Dedifferentiated amniotic fluid mesenchymal stem cell (primary cell): ENCODE measurements around the gene FAM124A.

Source experiments
- DNase-seq: peaks from one replicate; pipeline ENCODE4 v3.0.0-alpha.2; 2016; ENCODE audit errors: extremely low spot score

FAM124A gene

GRCh38 chr13:51241720-51242119 lies 19.5 kb downstream of the FAM124A start:
- DNase-seq: no peak

- no peak for DNase-seq
Measured at GRCh38 chr13:51243227-51243626, 21.0 kb downstream of the FAM124A start.

DNA sequence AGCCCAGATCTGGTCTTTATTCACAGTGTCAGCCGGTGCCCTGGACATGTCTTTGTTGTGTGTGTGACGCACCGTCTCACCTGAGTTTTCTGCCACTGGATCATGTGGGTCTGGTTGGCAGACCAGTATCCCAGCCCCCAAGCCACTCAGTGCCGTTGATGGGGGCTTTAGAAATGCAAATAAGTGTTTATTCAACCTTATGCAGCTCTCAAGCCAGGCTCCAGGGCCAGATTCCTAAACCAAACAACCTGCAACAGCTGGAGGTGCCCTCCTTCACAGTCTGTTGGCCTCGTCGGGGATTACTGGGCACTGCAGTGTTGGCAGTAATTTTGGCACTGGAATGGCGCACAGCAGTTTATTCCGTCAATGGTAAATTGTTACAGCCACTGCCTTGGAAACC lies 21.6 kb downstream of the FAM124A start:
- DNase-seq: no peak

- no peak for DNase-seq
Measured at GRCh38 chr13:51244637-51245405, 22.6 kb downstream of the FAM124A start.

DNA sequence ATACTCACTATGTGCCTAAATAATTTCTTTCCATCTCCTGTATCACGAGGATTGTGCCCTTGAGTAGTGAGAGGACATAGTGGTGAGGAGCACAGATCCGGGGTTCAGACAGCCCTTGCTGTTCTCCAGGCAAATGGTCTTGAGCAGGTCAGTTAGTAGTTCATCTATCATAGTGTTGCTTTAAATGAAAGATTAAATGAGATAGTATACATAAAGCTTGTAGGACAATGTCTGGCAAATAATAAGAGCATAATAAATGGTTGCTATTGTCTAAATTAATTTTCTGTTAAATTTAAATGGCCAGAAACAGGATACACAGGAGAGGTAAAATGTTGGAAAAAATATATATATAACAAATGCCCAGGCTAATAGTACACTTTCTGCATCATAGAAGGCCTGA lies 23.4 kb downstream of the FAM124A start:
- no peak for DNase-seq

GRCh38 chr13:51246025-51246417 lies 23.8 kb downstream of the FAM124A start:
- DNase-seq: no peak

DNA sequence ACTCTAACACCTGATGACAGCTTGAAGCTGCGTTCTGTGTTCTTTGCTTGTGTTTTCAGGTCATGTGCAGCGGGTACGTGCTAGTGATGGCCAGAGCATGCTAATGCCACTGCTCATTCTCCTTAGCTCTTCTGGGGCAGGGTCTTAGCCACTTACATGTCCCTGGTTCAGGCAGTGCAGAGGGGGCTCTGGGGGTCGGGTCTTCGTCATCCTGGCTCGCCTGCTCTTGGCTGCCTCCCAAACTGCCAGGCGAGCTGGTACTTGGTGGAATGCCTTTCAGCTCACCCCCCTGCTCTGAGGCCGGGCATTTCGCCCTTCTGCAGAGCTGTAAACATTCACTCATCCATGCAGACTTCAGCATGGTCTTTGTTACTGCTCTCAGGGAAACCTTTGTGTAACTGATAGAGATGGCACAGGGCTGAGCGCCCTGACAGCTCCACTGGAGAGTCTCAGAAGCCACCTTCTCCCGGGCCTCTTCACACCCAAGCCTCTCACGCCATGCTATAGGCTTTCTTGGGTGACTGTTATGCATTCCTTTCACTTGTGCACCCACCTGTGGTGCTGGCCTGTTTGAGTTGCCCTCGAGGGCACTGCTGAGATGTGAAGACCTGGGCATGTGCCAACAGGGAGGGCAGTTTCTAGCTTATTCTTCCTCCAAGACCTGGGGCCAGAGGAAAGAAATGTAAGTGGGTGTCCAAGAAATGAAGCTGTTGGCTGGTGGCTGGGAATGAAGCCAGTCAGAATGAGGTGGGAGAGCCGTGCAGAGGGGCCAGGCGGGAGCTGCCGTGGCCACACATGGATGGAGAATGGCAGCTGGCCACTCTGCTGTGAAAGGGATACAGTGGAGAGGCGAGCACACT lies 24.4 kb downstream of the FAM124A start:
- DNase-seq: no peak

- DNase-seq: no peak
Measured at GRCh38 chr13:51249255-51249654, 27.1 kb downstream of the FAM124A start.

GRCh38 chr13:51249770-51250741 lies 27.9 kb downstream of the FAM124A start:
- DNase-seq: no peak

DNA sequence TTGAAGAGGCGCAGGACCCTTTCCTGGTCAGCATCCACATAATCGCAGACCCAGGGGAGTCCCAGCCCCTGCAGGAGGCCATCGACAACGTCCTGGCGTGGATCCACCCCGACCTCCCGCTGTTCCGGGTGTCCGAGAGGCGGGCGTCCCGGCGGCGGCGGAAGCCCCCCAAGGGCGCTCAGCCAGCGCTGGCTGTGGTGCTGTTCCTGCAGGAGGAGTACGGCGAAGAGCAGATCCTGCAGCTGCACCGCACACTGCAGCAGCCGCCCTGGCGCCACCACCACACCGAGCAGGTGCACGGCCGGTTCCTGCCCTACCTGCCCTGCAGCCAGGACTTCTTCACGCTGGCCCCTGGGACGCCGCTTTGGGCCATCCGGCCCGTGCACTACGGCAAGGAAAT lies 29.3 kb downstream of the FAM124A start:
- DNase-seq: no peak

GRCh38 chr13:51252954-51253532 lies 30.8 kb downstream of the FAM124A start:
- no peak for DNase-seq

GRCh38 chr13:51255556-51255955 lies 33.4 kb downstream of the FAM124A start:
- no peak for DNase-seq

- no peak for DNase-seq
Measured at GRCh38 chr13:51257187-51257586, 35.0 kb downstream of the FAM124A start.

GRCh38 chr13:51258612-51259548 lies 36.7 kb downstream of the FAM124A start:
- DNase-seq: no peak

- DNase-seq: no peak
Measured at GRCh38 chr13:51260154-51260553, 38.0 kb downstream of the FAM124A start.

DNA sequence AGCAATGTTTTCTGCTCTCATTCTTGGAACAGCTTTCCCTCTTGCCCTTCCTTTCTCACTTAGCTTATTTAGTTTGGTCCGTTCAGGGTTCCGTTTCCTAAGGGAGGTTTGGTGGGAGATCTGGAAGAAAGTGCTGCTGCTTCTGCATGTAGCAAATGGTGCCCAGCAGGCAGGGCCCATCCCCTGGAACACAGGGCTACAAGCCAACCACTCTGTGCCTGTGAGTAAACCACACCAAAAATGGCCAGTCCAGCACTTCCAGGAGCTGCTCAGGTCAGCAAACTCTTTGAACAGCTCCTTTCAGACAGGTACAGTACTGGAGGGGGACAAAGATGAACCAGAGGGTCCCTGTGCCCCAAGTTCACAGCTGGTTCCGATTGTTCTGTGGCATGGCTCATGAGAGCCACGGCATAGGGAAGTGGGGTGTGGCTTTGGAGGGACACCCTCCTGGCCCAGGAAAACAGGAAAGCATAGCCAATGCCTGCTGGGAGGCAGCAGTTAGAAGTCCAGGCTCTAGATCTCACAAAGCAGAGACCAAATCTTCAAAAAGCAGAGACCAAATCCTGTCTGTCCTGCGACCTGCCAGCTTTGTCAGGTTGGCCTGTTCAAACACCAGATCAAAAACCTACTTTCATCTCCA lies 39.5 kb downstream of the FAM124A start:
- no peak for DNase-seq

DNA sequence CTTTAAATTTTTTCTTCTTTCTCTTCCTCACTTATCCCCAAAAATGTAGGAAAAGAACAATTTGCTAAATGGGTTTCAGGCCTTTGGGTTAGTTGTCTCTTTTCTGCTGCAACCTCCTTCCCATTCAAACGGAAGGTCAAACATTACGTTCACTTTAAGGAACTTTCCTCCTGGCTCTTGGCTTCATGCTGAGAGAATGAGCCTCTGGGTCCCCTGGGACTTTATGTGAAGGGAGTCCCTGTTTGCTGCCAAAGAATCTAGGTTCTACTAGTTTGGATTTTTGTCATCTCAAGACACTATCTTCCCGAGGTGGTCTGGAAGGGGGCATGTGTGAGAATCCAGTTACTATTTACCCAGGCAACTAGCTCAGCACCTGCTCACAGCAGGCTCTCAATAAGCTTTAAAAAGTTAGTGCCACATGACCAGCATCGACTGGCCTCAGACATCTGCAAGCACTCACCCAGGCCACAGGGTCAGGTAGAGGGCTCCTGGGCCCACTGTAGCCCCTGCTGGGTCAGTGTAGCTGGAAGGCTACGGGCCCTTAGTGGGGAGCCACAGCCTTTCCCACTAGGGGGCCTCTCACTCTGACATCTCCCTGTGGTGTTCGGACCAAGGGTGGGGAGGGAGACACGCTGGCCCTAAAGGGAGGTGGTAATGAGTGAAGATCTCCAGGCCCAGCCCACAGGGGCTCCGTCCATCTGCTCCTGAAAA lies 40.5 kb downstream of the FAM124A start:
- no peak for DNase-seq

- DNase-seq: no peak
Measured at GRCh38 chr13:51266642-51267041, 44.4 kb downstream of the FAM124A start.

GRCh38 chr13:51267622-51268021 lies 45.4 kb downstream of the FAM124A start:
- DNase-seq: no peak
